HG02943 (cell line): Measurements from ENCODE around the gene HSFX2.
"Not testable (repeated sequence)": the region's sequence is repeated elsewhere in the genome, so short reads cannot be mapped to it uniquely, and the experiment has no call there.

ENCODE experiments used
- ATAC-seq: cut with Tn5 transposase; IDR thresholded peaks from one replicate; pipeline ENCODE4 v1.9.1; 2021; ENCODE audit warnings: mild to moderate bottlenecking, low read depth, moderate library complexity; ENCODE audit not compliant: unreplicated experiment

Gene HSFX2, protein sequence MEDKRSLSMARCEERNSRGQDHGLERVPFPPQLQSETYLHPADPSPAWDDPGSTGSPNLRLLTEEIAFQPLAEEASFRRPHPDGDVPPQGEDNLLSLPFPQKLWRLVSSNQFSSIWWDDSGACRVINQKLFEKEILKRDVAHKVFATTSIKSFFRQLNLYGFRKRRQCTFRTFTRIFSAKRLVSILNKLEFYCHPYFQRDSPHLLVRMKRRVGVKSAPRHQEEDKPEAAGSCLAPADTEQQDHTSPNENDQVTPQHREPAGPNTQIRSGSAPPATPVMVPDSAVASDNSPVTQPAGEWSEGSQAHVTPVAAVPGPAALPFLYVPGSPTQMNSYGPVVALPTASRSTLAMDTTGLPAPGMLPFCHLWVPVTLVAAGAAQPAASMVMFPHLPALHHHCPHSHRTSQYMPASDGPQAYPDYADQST

DNA sequence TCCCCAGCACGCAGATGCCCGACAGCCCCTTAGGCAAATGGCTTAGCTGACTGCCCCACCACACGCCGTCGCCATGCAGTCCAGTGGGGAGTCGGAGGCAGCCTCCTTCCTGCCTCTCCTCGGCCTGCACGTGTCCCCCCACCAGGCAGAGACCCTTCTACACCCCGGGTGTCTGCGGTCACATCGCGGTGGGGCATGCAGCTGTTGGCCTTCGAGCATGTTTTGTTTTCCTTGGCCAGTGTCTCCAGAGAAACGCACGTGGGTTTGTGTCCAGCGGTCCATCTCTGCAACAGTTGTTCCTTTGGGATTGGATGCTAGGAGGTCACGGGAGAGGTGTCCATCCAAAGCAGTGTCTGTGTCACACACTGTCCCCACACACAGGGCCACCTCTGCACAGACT lies at the start of gene HSFX2:
Gene HSFX2 (minus strand): TSS at position 101 of the 400 bp plus-strand sequence. CDS start 614 bp downstream, outside the sequence.
- ATAC-seq, result not testable (repeated sequence)

GRCh38 chrX:149643496-149643895 lies 48.4 kb upstream of the HSFX2 start:
- no peak for ATAC-seq

DNA sequence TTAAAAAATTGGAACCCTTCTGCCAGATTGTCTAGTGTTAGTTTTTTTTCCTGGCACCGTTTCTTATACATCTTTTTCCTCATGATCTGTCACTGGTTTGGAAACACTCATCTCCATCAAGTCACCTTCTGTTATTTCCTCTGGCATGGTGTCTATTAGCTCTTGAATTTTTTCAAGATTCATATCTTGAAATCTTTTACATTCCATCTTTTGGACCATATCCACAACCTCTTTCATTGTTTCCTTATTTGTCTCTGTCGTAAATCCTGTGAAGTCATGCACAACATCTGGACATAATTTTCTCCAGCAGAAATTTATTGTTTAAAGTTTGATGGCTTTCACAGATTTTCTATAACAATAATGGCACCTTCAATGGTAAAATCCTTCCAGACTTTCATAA lies 46.7 kb upstream of the HSFX2 start:
- no peak for ATAC-seq

DNA sequence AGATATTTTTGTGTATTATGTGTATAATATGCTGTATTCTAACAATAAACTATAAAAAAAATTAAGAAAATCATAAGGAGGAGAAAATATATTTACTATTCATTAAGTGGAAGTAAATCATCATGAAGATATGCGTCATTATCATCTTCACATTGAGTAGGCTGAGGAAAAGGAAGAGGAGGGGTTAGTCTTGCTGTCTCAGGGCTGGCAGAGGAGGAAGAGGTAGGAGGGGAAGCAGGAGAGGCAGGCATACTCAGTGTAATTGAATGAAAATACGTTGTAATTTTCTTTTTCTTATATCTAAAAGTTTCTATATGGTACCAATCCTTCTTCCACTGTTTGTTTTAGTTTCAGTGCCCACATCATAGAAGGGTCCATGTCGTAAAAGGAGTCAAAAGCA lies 46.3 kb upstream of the HSFX2 start:
- no peak for ATAC-seq

DNA sequence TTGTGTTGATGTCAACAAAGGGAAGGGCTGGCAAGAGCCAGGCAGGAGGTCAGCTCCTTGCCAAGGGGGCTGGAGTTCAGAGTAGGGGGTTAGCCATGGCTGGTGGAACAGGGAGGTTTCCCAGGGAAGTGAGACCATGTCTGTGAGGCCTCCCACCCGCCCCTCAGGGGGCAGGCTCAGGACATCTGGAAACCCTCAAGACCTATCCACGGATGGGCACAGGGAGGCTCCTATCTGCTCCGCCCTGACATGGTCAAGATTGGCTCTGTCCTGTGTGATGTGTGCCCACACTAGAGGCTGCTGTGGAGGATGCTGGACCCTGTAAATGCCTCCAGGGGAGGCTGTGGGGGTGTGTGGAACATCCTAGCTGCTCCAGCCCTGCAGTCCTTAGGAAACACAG lies 44.5 kb upstream of the HSFX2 start:
- no peak for ATAC-seq

- no peak for ATAC-seq
Observed at GRCh38 chrX:149638860-149639259, 43.7 kb upstream of the HSFX2 start.

- no peak for ATAC-seq
Observed at GRCh38 chrX:149633511-149633910, 38.4 kb upstream of the HSFX2 start.

DNA sequence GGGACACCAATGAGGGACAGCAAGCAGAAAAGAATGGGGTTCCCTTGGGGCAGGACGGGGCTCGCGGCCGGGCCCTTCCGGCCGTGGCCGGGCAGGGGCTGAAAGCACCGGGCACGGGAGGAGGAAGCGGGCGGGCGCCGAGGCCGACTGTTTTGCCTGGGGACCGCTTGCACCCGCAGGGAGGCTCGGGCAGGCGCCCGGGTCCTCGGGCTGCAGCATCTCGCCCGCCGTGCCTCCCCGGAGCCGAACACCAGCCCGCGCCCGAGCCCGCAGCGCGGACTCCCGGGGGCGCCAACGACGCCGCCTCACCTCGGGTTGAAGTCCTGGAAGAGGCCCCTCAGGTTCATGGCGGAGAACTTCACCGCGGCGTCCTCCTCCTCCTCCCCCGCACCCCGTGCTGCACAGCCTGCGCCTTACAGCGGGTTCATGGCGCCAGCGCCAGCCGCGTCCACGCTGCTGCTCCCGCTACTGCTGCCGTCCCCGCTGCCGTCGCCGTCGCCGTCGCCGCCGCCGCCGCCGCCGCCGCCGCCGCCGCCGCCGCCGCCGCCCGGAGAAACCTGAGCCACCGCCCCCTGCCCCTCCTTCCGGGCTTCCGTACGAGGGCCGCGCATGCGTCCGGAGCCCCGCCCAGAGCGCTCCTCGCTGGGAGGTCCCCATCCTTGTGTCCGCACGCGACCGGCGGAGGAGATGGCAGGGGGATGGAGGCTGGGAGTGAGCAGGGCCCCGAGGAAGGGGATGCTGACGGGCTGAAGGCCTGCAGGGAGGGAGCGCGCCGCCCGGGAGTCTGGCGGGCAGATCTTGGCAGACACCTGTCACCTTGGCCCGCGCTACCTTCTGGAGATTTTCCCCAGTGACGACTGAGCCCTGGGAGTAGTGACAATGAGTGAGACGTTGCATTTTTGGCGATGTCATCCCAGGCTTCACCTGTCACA lies 36.4 kb upstream of the HSFX2 start, which contains the start of gene TMEM185A:
Gene TMEM185A (minus strand): TSS at position 559 of the 932 bp plus-strand sequence. CDS start 212 bp downstream, at position 347.
- ATAC-seq, result peak; percentile 83

DNA sequence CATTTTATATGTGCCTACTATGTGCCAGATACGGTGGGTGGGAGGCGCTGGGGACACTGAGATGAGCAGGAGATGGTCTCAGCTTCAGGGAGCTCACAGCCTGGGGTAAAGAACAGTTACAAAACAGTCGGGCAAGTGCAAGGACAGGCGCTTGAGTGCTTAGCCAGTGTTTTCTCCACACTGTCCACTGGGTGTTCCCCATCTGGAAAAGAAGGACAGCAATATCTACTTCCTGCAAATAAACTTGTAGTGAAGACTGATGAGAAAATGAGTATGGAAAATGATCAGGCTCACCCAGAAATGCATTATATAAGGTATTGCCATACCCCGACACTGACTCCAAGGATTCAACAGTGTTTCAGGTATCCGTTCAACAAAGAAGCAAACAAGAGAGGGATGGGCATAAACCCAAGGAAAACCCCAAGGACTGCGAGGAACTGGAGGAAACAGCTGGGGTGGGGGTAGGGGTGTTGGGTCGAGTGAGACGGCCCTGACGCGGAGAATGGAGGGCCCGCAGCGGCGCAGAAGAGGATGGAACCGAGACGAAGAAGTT lies 35.6 kb upstream of the HSFX2 start:
- no peak for ATAC-seq

DNA sequence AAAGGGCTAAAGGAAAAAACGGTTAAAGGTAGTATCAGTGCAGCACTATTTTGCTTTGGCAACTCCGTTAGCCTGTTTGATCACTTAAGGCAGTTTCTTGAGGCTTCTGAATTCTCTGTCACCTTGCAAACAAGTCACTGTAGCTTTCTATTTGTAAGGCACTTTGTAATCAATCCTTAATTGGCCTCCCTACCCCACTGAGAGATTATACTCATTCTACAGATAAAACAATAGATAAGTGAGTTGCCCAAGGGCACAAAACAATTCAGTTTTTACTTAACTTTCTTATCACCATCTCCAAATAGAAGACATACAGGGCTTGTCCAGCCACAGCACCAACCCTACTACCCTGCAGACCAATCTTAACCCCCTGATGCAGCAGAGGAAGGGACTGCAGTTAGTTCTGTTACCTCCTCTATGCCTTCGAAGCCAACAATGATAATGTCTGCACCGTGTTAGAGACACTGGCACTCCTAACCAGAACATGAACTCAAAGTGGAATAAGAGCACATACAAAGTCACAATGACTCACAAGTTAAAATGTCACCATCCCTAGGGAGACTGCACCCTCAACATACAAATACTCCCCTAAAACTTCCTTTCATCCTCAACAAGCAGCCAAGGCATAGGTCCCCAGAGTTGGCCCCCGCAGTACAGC lies 34.7 kb upstream of the HSFX2 start:
- ATAC-seq, result no peak

DNA sequence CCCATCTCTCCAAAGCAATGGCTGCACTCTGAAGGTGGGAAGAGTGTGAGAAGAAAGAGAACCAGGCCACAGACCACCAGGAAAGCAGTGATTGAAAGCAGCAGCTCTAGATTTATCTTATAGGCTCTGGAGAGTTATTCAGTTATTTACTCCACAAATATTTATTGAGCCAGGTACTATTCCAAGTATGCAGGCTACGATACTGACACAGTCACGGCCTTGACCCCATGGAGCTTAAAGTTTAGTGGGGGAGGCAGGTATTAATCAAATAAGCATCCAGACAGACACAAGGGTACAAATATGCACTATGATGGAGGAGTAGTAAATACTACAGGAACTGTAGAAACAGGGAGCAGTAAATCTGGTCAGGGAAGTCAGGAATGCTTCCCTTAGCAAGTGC lies 33.7 kb upstream of the HSFX2 start:
- ATAC-seq, result no peak

DNA sequence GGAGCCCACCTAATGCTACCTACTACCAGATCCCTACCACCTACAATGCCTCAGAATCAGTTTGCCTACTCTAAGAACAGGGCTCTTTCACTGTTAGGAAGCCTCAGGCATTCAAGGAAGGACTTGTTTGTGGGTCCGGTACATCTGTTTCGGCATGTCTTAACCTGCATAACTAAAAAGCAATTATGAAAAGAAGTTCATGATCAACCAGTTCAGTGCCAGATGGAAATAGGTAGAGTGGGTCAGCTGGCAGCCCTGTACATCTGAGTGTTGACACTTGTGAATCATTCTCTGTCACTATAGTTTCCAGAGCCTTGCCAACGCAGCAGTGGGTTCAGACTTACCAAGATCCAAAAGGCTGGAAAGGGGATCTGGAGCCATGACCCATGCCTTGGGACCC lies 33.2 kb upstream of the HSFX2 start:
- ATAC-seq, result no peak

- ATAC-seq, result not testable (repeated sequence)
Observed at GRCh38 chrX:149626829-149627228, 31.7 kb upstream of the HSFX2 start.

- not testable (repeated sequence) for ATAC-seq
Observed at GRCh38 chrX:149619662-149620061, 24.5 kb upstream of the HSFX2 start.

DNA sequence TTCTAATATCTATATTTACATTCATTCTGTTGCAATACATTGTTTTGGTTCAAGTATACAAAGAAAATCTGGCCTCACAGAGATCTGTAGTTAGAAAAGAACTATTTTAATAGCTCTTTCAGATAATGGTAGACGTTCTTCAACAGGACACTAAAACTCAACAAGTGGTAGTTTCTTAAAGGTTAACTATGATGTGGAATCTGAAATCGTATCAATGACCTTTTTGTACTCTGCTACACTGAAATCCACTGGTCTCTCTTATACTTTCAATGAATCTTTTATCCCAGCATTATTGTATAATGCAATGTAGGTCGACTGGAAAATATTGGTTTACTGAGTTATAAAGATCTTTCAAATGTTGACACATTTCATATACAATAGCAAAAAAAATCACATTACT lies 23.8 kb upstream of the HSFX2 start:
- no peak for ATAC-seq

GRCh38 chrX:149611623-149612175 lies 16.6 kb upstream of the HSFX2 start:
- no peak for ATAC-seq

DNA sequence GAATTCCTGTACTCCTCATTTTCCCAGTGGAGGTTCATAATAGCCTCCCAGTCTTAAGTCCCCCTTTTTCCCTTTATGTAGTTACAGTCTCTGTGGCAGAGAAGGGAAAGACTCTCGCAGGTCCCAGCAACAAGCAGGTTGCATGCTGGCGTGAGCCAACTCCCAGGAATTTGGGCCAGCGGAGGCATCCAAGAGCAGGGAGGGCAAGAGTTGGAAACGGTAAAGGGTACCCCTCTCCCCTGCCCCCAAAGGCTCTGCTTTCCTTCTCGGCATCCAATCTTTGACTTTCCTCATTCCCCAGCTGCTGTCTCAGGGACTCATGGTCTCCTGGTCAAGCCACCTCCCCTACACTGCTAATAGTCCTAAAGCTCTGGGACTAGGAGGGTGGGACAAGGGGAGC lies 15.4 kb upstream of the HSFX2 start:
- no peak for ATAC-seq

- ATAC-seq, result no peak
Observed at GRCh38 chrX:149607699-149608098, 12.6 kb upstream of the HSFX2 start.

DNA sequence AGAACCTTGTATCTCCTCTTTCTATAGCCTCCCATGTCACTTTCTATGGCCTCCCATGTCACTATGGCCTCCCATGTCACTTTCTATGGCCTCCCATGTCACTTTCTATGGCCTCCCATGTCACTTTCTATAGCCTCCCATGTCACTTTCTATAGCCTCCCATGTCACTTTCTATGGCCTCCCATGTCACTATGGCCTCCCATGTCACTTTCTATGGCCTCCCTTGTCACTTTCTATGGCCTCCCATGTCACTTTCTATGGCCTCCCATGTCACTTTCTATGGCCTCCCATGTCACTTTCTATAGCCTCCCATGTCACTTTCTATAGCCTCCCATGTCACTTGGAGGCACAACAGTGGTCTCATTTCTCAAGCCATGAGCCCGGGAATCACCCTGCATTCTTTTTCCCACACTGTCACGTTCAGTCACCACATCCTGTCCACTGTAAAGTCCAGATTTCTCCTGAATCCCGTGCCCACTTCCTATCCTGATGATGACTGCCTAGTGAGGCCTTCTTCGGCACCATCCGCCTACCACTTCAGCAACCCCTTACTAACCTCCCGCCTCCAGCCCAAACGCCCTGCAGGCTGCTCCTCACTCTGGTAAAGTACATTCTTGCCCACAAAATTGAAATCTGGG lies 10.3 kb upstream of the HSFX2 start:
- ATAC-seq, result not testable (repeated sequence)

- ATAC-seq, result not testable (repeated sequence)
Observed at GRCh38 chrX:149598603-149599002, 3.5 kb upstream of the HSFX2 start.
